Measurements from ENCODE around the gene UBA1. TPM values are rescaled to one million over a fixed set of nuclear protein-coding genes. Genes with fewer than 3 reads are reported as not detected.

UBA1 gene
- total and polyA plus RNA-seq, 2 of the 8 experiments (the other 6 are each of a cell fraction or from before 2014, with no cell fraction given), result 313 to 458 TPM

GRCh38 chrX:47218920-47219815 is 25.5 kb downstream of the UBA1 start (continued):
- TF ChIP-seq CHD7 (IDR thresholded peaks at IDR 0.05; ENCODE audit: insufficient replicate concordance, low read length) (no peak), POLR2AphosphoS5 (IDR thresholded peaks at IDR 0.05; ENCODE audit: low read depth, low read length) (0 out of 2 replicates have a peak, but pooled peaks have one; percentile 18), CBX8 (IDR thresholded peaks at IDR 0.05; ENCODE audit: borderline replicate concordance, low read depth, low read length) (no peak), JUN (IDR thresholded peaks at IDR 0.05; ENCODE audit: low read depth, low read length) (no peak), PHF8 (conservative IDR thresholded peaks at IDR 0.05; ENCODE audit: low read depth, low read length) (peak; percentile 75; the same call in 1 of the 2 replicates), TEAD4 (IDR thresholded peaks at IDR 0.05; ENCODE audit: low read depth, low read length) (no peak), TAF1 (IDR thresholded peaks at IDR 0.05; ENCODE audit: low read depth, low read length) (0 out of 2 replicates have a peak, but pooled peaks have one; percentile 10), CREB1 (IDR thresholded peaks at IDR 0.05) (no peak)

All from H1 (cell line).